HEK293T (cell line): Measurements from ENCODE around the gene CHRNE.

Source experiments
- CTCF ChIA-PET: fragments of 350-600 bp; formaldehyde crosslinking; extraction: SDS; loops from one replicate; lab custom pipeline; 2021; ENCODE audit warnings: antibody characterized with exemption, inconsistent platforms; lab: Yijun Ruan, JAX
- POLR2A ChIA-PET: fragments of 350-600 bp; formaldehyde crosslinking; extraction: SDS; loops from one replicate; lab custom pipeline; 2020; ENCODE audit warnings: antibody characterized with exemption, inconsistent platforms; lab: Yijun Ruan, JAX
- DNase-seq: peaks from one replicate; pipeline ENCODE4 v3.0.0; 2012; ENCODE audit warnings: mixed read lengths; ENCODE audit errors: extremely low spot score
- ARNT ChIP-seq: fragments of 450-650 bp; IDR thresholded peaks from 2 replicates; pipeline ENCODE4 v1.6.1; 2017; ENCODE audit warnings: mild to moderate bottlenecking
- BHLHE40 ChIP-seq: fragments of 450-650 bp; IDR thresholded peaks from 2 replicates; pipeline ENCODE4 v1.6.1; 2016; ENCODE audit warnings: mild to moderate bottlenecking, moderate library complexity, borderline replicate concordance
- CTBP1 ChIP-seq: fragments of 450-650 bp; IDR thresholded peaks from 2 replicates; pipeline ENCODE4 v1.6.1; 2016; ENCODE audit warnings: borderline replicate concordance
- ELF4 ChIP-seq: fragments of 450-650 bp; IDR thresholded peaks from 2 replicates; pipeline ENCODE4 v1.6.1; 2017; ENCODE audit warnings: antibody characterized with exemption
- FOXA1 ChIP-seq: fragments of 450-650 bp; IDR thresholded peaks from 2 replicates; pipeline ENCODE4 v1.6.1; 2016; ENCODE audit warnings: mild to moderate bottlenecking
- FOXK2 ChIP-seq: fragments of 450-650 bp; IDR thresholded peaks from 2 replicates; pipeline ENCODE4 v1.6.1; 2016; ENCODE audit warnings: mild to moderate bottlenecking
- FOXM1 ChIP-seq: fragments of 450-650 bp; IDR thresholded peaks from 2 replicates; pipeline ENCODE4 v1.6.1; 2017; ENCODE audit warnings: mild to moderate bottlenecking, borderline replicate concordance
- HDGF ChIP-seq: fragments of 450-650 bp; IDR thresholded peaks from 2 replicates; pipeline ENCODE4 v1.6.1; 2017; ENCODE audit warnings: antibody characterized with exemption, borderline replicate concordance
- L3MBTL2 ChIP-seq: fragments of 450-650 bp; conservative IDR thresholded peaks from 2 replicates; pipeline ENCODE4 v1.6.1; 2016; ENCODE audit warnings: mild to moderate bottlenecking
- LEF1 ChIP-seq: fragments of 450-650 bp; IDR thresholded peaks from 2 replicates; pipeline ENCODE4 v1.6.1; 2017; ENCODE audit warnings: mild to moderate bottlenecking, borderline replicate concordance
- NFRKB ChIP-seq: fragments of 450-650 bp; IDR thresholded peaks from 2 replicates; pipeline ENCODE4 v1.6.1; 2016; ENCODE audit warnings: mild to moderate bottlenecking, moderate library complexity
- SP1 ChIP-seq: fragments of 450-650 bp; IDR thresholded peaks from 2 replicates; pipeline ENCODE4 v1.6.1; 2017
- SUZ12 ChIP-seq: fragments of 450-650 bp; IDR thresholded peaks from 2 replicates; pipeline ENCODE4 v1.6.1; 2016; ENCODE audit warnings: mild to moderate bottlenecking
- TARDBP ChIP-seq: fragments of 450-650 bp; IDR thresholded peaks from 2 replicates; pipeline ENCODE4 v1.6.1; 2016
- ZNF384 ChIP-seq: fragments of 450-650 bp; IDR thresholded peaks from 2 replicates; pipeline ENCODE4 v1.6.1; 2016
- TF ChIP-seq, protein P1 (sequence below): fragments of 450-650 bp; IDR thresholded peaks from 2 replicates; pipeline ENCODE4 v1.6.1; 2016

Gene CHRNE

DNA sequence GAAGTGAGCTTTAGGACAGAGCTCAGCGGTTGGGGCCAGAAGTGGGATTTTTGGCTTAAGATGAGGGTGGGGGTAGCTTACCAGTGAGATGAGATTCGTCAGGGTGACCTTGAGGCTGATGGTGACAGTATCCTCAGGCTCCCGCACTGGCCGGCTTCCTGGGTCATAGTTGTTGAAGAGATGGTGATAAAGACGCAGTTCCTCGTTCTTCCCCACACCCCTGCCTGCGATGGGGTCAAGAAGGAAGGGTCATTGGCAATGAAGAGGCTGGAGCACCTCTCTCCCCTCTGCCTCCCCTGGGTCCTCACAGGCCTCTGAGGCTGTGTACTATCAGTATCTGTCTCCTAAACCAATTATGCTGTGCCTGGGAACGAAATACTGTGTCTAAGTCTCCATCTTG is 358 bp downstream of the CHRNE start:
- no peak for DNase-seq
- TF ChIP-seq ARNT (no peak), HDGF (no peak), FOXK2 (no peak)
- TF ChIP-seq, protein P1, sequence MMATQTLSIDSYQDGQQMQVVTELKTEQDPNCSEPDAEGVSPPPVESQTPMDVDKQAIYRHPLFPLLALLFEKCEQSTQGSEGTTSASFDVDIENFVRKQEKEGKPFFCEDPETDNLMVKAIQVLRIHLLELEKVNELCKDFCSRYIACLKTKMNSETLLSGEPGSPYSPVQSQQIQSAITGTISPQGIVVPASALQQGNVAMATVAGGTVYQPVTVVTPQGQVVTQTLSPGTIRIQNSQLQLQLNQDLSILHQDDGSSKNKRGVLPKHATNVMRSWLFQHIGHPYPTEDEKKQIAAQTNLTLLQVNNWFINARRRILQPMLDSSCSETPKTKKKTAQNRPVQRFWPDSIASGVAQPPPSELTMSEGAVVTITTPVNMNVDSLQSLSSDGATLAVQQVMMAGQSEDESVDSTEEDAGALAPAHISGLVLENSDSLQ: no peak
- ChIA-PET POLR2A (interaction anchor here (0.7 to 1.1 kb wide), 2 partner anchors 56 to 112 kb away, joined by 3 to 5 read pairs; no protein-coding TSS in a partner anchor), CTCF (interaction anchor here (1.1 kb wide), 1 partner anchor 22 kb away, joined by 3 read pairs; no protein-coding TSS in a partner anchor)

DNA sequence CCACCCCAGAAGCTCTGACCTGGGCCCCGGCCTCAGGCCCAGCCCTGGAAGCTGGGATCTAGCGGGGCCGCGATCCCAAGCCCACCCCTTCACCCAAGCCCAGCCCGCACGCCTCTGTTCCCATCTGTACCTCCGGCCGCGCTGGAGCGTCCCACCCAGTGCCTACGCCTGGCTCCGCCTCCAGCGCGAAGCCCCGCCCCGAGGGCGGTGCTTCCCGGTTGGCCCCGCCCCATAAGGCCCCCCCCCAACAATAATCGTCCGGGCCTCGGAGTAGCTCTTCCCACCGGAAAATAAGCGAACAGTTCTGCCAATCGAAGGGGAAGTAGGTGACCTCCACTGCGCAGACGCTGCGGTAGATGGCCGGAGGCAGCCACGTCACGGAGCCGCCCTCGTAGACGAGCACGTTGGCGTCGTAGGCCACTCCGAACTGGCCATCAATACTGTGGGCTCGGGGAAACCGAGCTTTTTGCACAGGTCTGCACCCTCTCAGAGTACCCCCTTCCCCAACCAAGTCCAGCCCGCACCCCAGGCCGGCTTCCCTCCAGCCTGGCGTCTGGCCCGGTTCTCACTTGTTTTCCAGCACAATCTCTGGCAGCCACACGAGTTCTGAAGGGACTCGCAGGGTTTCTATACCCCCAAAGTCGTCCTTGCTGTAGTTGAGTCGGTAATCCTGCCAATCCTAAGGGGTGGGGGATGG is 1.1 kb downstream of the CHRNE start:
- POLR2A ChIA-PET: interaction anchor here (0.7 kb wide), 1 partner anchor 55 kb away, joined by 3 read pairs; no protein-coding TSS in a partner anchor
- no peak for TF ChIP-seq FOXA1
- TF ChIP-seq BHLHE40: no peak
- no peak for TF ChIP-seq SP1
- no peak for TF ChIP-seq L3MBTL2
- TF ChIP-seq FOXM1: no peak
- no peak for TF ChIP-seq HDGF
- TF ChIP-seq, protein P1: no peak
- TF ChIP-seq LEF1: no peak
- TF ChIP-seq CTBP1: no peak
- no peak for TF ChIP-seq NFRKB
- no peak for TF ChIP-seq ZNF384
- no peak for TF ChIP-seq ELF4
- TF ChIP-seq ARNT: no peak
- no peak for TF ChIP-seq SUZ12
- no peak for TF ChIP-seq FOXK2
- TF ChIP-seq TARDBP: no peak
- no peak for DNase-seq
- CTCF ChIA-PET: interaction anchor here (1.1 kb wide), 1 partner anchor 23 kb away, joined by 3 read pairs; no protein-coding TSS in a partner anchor

DNA sequence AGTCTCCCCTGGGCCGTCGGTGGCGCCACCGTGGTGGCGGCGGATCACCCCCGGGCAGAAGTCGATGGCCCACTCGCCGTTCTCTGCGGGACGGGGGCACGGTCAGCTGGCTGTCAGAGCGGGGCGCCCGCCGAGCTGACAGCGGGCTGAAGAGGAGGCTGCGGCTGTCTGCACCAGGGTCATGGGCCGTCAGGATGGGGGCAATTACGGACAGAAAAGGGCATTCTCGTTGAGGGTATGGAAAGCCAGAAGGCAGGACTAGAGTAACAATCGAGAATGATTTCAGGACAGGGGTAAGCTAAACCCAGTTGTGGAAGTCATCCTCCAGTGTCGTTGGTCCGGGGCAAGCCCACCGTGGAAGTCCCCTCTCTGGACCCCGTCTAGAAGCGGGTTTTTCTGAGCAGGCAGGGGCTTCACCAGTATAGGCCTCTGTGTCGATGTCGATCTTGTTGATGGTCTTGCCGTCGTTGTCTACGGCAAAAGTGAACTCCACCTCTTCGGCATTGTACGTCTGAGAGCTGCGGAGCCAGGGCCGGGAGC is 1.7 kb downstream of the CHRNE start:
- DNase-seq: no peak
- ChIA-PET POLR2A (interaction anchor here (1.2 kb wide), 2 partner anchors 8 to 66 kb away, joined by 3 to 4 read pairs; partner anchors contain the start of gene SPAG7), CTCF (no interaction called here)
- no peak for TF ChIP-seq FOXK2
- no peak for TF ChIP-seq ZNF384
- no peak for TF ChIP-seq HDGF
- no peak for TF ChIP-seq CTBP1
- TF ChIP-seq SUZ12: no peak
- no peak for TF ChIP-seq ARNT
- no peak for TF ChIP-seq BHLHE40
- no peak for TF ChIP-seq FOXM1
- TF ChIP-seq, protein P1: no peak
- no peak for TF ChIP-seq SP1
- TF ChIP-seq LEF1: no peak
- no peak for TF ChIP-seq NFRKB
- TF ChIP-seq TARDBP: no peak
- no peak for TF ChIP-seq FOXA1
- TF ChIP-seq ELF4: no peak

DNA sequence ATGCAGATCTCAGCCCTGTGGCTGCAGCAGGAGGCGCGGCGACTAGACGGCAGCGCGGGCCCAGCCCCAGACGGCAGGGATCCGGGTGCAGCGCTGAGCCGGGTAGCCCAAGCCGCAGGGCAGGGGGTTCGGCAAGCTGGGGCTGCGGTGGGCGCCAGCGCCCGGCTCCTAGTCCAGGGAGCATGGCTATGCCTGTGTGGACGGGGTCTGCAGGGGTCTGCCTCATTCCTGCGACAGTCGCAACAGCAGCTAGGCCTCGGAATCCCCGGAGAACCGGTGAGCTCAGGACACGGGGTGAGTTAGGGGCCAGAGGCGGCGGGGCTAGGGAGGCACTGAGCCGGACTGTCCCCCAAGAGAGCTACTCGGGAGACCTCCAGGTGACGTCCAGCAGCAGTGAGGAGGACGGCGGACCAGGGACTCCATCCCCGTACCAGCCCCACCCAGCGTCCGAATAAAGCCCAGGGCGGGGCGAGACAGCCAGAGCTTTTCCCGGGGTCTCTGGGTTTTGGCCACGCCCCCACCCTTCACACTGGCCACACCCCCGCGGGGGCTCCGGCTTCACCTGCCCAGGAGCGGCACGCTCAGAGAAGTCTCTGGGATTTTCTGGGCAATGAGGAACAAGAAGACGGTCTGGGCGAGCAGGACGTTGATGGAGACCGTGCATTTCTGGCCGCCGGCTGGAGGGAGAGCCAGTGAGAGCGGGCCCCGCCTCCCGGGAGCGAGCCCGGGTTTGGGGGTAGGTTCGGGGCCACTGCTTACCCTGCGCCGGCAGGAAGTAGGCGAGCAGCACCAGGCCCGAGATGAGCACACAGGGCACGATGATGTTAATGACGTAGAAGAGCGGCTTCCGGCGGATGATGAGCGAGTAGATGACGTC is 2.4 kb downstream of the CHRNE start:
- POLR2A ChIA-PET: interaction anchor here (1.2 kb wide), 2 partner anchors 9 to 67 kb away, joined by 3 to 4 read pairs; partner anchors contain the start of gene SPAG7
- CTCF ChIA-PET: no interaction called here
- TF ChIP-seq SP1: no peak
- no peak for TF ChIP-seq BHLHE40
- TF ChIP-seq LEF1: no peak
- TF ChIP-seq FOXM1: no peak
- no peak for DNase-seq

DNA sequence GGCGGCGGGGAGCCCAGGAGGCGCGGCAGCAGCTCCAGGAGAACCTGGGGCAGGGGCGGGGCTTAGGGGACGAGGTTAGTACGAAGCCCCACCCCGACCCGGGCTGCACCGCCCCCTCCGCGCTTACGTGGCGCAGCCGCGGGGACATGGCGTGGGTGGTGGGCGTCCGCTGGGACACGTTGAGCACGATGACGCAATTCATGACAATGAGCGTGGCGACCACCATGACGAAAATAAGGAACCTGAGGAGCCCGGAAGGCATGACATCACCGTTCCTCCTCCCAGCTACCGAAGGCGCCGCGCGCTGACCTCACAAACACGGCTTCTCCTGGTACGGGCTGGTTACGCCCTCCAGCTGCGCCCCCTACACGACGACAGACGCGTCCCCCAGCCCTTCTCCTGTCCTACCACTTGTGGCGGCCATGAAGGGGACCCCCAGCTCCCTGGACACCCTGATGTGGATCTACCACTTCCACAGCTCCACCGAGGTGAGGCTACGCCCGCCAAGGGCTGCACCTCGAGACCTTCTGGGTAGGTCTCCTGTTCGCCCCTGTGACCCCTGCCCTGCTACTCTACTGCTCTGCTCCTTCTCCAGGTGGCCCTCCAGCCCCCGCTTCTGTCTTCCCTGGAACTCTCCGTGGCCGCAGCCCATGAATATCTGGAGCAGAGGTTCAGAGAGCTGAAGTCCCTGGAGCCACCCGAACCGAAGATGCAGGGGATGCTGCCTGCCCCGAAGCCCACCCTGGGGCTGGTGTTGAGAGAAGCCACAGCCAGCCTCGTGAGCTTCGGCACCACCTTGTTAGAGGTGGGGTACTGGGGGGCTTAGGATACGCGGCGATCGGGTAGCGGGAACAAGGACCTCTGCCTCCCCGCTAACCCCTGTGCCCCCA is 3.3 kb downstream of the CHRNE start, which contains the start of gene C17orf107:
Gene C17orf107 (plus strand): TSS at position 196 of the 890 bp plus-strand sequence. CDS start 227 bp downstream, at position 423.
- no peak for DNase-seq
- POLR2A ChIA-PET: interaction anchor here (1.2 kb wide), 2 partner anchors 10 to 68 kb away, joined by 3 to 4 read pairs; partner anchors contain the start of gene SPAG7
- TF ChIP-seq LEF1 (no peak), BHLHE40 (no peak), SUZ12 (no peak), NFRKB (no peak)
- CTCF ChIA-PET: no interaction called here
